Fibroblast of lung (primary cell): ENCODE results near the gene TPSG1. TPM values are rescaled to one million over a fixed set of nuclear protein-coding genes. Genes with fewer than 3 reads are reported as not detected.

Experiments used
- DNase-seq, 2 donors: peaks; one replicate each; pipeline versions ENCODE4 v3.0.0 to v3.0.0-alpha.2; 2010; ENCODE audit warnings: low read depth in 2 of 2
- H2AFZ ChIP-seq: 2 replicates; pipeline ENCODE4 v1.5.1; 2012; ENCODE audit warnings: low read length, control low read depth, inconsistent platforms
- H3K27ac ChIP-seq: 2 replicates; pipeline ENCODE4 v1.5.1; 2011; ENCODE audit warnings: low read length, control low read depth; ENCODE audit not compliant: insufficient read depth
- H3K27me3 ChIP-seq: 2 replicates; pipeline ENCODE4 v1.5.1; 2011; ENCODE audit warnings: mild to moderate bottlenecking, low read length; ENCODE audit not compliant: control insufficient read depth, insufficient read depth
- H3K36me3 ChIP-seq: 2 replicates; pipeline ENCODE4 v1.5.1; 2011; ENCODE audit warnings: low read length; ENCODE audit not compliant: control insufficient read depth, insufficient read depth
- H3K4me1 ChIP-seq: 2 replicates; pipeline ENCODE4 v1.5.1; 2011; ENCODE audit warnings: low read length; ENCODE audit not compliant: control insufficient read depth, insufficient read depth; ENCODE audit errors: extremely low read depth
- H3K4me2 ChIP-seq: 2 replicates; pipeline ENCODE4 v1.5.1; 2011; ENCODE audit warnings: low read length, control low read depth; ENCODE audit not compliant: insufficient read depth; ENCODE audit errors: extremely low read depth
- H3K4me3 ChIP-seq, 4 experiments: fragments of 200-600 bp in 1 of 4; sonication (generic) in 1 of 4; replicated peaks in 1 of 4; 2 replicates each; pipeline ENCODE4 v1.5.1; 2011 to 2016; ENCODE audit warnings: low read length in 4 of 4, low read depth in 3 of 4, mild to moderate bottlenecking in 3 of 4, control low read depth in 2 of 4, inconsistent platforms in 1 of 4, mixed read lengths in 1 of 4; ENCODE audit not compliant: insufficient read depth in 1 of 4; ENCODE audit errors: control extremely low read depth in 1 of 4
- H3K79me2 ChIP-seq: 2 replicates; pipeline ENCODE4 v1.5.1; 2012; ENCODE audit warnings: mild to moderate bottlenecking, low read length, inconsistent platforms; ENCODE audit not compliant: control insufficient read depth, insufficient read depth
- H3K9ac ChIP-seq: 2 replicates; pipeline ENCODE4 v1.5.1; 2011; ENCODE audit warnings: mild to moderate bottlenecking, low read length, control low read depth; ENCODE audit not compliant: insufficient read depth
- H3K9me3 ChIP-seq: 2 replicates; pipeline ENCODE4 v1.5.1; 2012; ENCODE audit warnings: low read depth, low read length; ENCODE audit not compliant: control insufficient read depth, insufficient read depth
- H4K20me1 ChIP-seq: 2 replicates; pipeline ENCODE4 v1.5.1; 2011; ENCODE audit warnings: low read length; ENCODE audit not compliant: control insufficient read depth, insufficient read depth; ENCODE audit errors: extremely low read depth
- CTCF ChIP-seq, 2 donors: IDR thresholded peaks in 1 of 2; conservative IDR thresholded peaks in 1 of 2; 1 replicate in 1 of 2; 2 replicates in 1 of 2; pipeline ENCODE4 v1.5.1; 2011 to 2012; ENCODE audit warnings: low read length in 2 of 2, control low read depth in 1 of 2, inconsistent platforms in 1 of 2, low read depth in 1 of 2, mild to moderate bottlenecking in 1 of 2
- EZH2 ChIP-seq: IDR thresholded peaks from 2 replicates; pipeline ENCODE4 v1.5.1; 2012; ENCODE audit warnings: low read length, control low read depth, mild to moderate bottlenecking; ENCODE audit errors: missing control alignments
- polyA plus RNA-seq, 2 donors: library from polyadenylated mRNA; depleted of rRNA in 1 of 2; stranded (reverse) in 1 of 2; unstranded in 1 of 2; fragments of >200 nt; gene quantifications; 2 replicates each; pipeline ENCODE4 v1.2.1, GENCODE V29; 2011 to 2012; ENCODE audit warnings: missing spikeins in 1 of 2
- total RNA-seq: library from RNA; depleted of rRNA; stranded (reverse); fragments of >200 nt; gene quantifications from 2 replicates; pipeline ENCODE4 v1.2.1, GENCODE V29; 2014

Gene TPSG1
- total and polyA plus RNA-seq, 2 donors (not counting 1 experiment from before 2014, with no cell fraction given) = not detected

DNA sequence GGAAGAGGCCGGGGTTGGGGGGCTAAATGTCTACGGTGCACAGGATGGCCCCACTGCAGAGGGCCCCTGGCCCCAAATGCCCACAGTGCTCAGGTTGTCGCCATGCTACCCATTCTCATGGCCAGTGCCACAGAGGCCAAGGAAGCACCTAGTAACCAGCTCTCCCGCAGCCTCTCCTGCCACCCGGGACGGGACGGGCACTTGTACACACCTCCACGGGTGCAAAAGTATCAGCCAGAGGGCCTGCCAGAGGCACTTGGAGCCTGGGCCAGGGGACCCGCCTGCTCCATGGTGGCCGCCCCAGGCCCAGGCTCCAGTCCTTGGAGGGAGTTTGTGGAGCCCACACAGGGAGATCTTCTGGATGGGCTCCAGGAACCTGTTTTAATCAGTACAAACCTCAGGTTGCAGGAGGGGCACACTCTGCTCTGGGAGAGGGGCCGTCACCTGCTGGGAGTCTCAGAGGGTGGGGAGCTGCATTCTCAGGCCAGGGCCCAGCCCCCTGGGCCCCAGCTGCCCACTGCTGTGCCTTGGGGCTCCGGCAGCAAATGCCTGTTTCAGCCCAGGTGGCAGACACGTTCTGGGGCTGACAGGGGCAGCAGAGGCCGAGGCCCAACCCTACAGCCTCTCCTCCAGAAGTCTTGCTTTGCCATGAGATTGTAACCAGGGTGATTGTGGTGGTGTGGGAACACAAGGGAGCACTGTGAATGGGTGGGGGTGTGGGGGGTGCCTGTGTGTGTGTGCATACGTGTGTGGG, 38.7 kb upstream of the TPSG1 start:
- DNase-seq = no peak
- Histone ChIP-seq H3K27me3 (peaks cover 20% of the 10 kb centered on the region), H3K4me2 (no peak overlapping the region), H4K20me1 (no peaks in the 10 kb centered on the region), H3K27ac (no peak overlapping the region), H3K79me2 (no peaks in the 10 kb centered on the region), H3K4me3 (no peak overlapping the region), H3K4me1 (no peaks in the 10 kb centered on the region), H3K9me3 (no peaks in the 10 kb centered on the region), H3K9ac (no peak overlapping the region), H3K36me3 (no peaks in the 10 kb centered on the region), H2AFZ (no peak overlapping the region)
- TF ChIP-seq CTCF (conservative IDR thresholded peaks at IDR 0.05 in 1 of 2, IDR thresholded peaks at IDR 0.05 in 1 of 2; ENCODE audit: low read depth in 1 of 2, low read length in 2 of 2) (no peak), EZH2 (no peak)

- Histone ChIP-seq H3K79me2 (no peaks in the 10 kb centered on the region), H3K27me3 (peaks cover 20% of the 10 kb centered on the region), H3K36me3 (no peaks in the 10 kb centered on the region), H2AFZ (no peak overlapping the region), H3K9me3 (no peaks in the 10 kb centered on the region), H3K4me2 (no peak overlapping the region), H3K4me3 (no peak overlapping the region), H3K27ac (no peak overlapping the region), H3K9ac (no peak overlapping the region), H4K20me1 (no peaks in the 10 kb centered on the region), H3K4me1 (no peaks in the 10 kb centered on the region)
- TF ChIP-seq EZH2 = no peak
- no peak for TF ChIP-seq CTCF (conservative IDR thresholded peaks at IDR 0.05 in 1 of 2, IDR thresholded peaks at IDR 0.05 in 1 of 2; ENCODE audit: low read depth in 1 of 2, low read length in 2 of 2)
- no peak for DNase-seq
These were observed 37.8 kb upstream of the TPSG1 start for GRCh38 chr16:1262846-1263221.

GRCh38 chr16:1262210-1262845, 37.3 kb upstream of the TPSG1 start:
- no peak for TF ChIP-seq CTCF (conservative IDR thresholded peaks at IDR 0.05 in 1 of 2, IDR thresholded peaks at IDR 0.05 in 1 of 2; ENCODE audit: low read depth in 1 of 2, low read length in 2 of 2)
- TF ChIP-seq EZH2 = no peak
- Histone ChIP-seq H3K36me3 (no peaks in the 10 kb centered on the region), H3K27ac (no peak overlapping the region), H3K4me1 (no peaks in the 10 kb centered on the region), H3K79me2 (no peaks in the 10 kb centered on the region), H3K9ac (no peak overlapping the region), H3K4me2 (no peak overlapping the region), H3K9me3 (no peaks in the 10 kb centered on the region), H3K4me3 (no peak overlapping the region), H4K20me1 (no peaks in the 10 kb centered on the region), H2AFZ (no peak overlapping the region), H3K27me3 (peaks cover 20% of the 10 kb centered on the region)
- DNase-seq = no peak
